Erythroblast (primary cell): Measurements from ENCODE around the gene OTOR.

Experiments
- GATA1 ChIP-seq: IDR thresholded peaks from 2 replicates; pipeline ENCODE4 v1.6.1; 2011; ENCODE audit warnings: low read depth, mild to moderate bottlenecking, control low read depth, low read length, moderate library complexity
- POLR2A ChIP-seq: IDR thresholded peaks from 2 replicates; pipeline ENCODE4 v1.6.1; 2011; ENCODE audit warnings: mild to moderate bottlenecking, low read length

GRCh38 chr20:16752082-16752481, 3.9 kb downstream of the OTOR start:
- TF ChIP-seq POLR2A (no peak), GATA1 (no peak)
